ENCODE results near the gene TMEM181.

GRCh38 chr6:158621694-158622544, 62.0 kb downstream of the TMEM181 start:
- TF ChIP-seq CTCF (IDR thresholded peaks at IDR 0.05) (no peak), POLR2A (IDR thresholded peaks at IDR 0.05) (no peak)

Measured in esophagus squamous epithelium (tissue), 4 donors.